Measurements from ENCODE around the gene PRKCG.
"Not testable (repeated sequence)": the region's sequence is repeated elsewhere in the genome, so short reads cannot be mapped to it uniquely, and the experiment has no call there.

The PRKCG gene

DNA sequence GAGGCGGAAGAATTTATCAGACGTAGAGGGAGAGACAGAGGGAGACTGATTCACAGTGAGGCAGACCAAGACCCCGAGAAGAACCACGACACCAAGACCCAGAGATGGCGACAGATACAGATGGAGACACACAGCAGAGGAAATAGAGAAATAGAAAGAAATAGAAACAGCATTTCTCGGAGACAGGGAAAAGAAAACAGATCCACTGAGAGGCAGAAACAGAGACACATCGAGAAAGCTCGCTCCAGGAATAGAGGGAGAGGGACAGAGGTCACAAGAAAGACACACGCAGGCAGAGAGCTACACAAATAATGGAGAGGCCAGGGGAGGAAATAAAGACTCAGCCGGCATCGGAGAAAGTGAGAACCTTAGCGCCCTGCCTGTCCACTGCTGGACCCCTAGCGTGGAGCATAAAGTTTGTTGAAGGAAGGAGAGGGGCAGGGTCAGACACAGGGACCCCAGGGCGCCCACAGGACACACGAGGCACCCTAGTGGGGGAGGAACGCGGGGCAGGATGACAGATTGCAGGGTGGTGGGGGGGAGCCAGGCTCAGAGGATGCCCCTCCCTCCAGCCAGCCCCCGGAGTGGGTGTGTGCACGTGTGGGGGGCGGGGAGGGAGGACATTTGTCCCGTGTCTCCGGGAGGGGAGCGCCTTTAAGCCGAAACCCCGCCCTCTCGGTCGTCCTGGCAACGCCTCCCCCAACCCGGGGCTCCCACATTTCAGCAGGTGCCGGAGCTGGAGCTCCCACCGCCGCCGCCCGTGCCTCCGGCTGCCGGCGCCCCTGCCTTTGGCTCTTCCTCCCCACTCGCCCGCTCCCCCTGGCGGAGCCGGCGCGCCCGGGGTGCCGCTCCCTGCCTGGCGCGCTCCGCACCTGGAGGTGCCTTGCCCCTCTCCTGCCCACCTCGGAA is at the start of gene PRKCG:
Gene PRKCG, plus strand, starts transcription at position 716 of the 909 bp plus-strand sequence. CDS start 298 bp downstream, outside the sequence.
- DNase-seq: peak; percentile 57

DNA sequence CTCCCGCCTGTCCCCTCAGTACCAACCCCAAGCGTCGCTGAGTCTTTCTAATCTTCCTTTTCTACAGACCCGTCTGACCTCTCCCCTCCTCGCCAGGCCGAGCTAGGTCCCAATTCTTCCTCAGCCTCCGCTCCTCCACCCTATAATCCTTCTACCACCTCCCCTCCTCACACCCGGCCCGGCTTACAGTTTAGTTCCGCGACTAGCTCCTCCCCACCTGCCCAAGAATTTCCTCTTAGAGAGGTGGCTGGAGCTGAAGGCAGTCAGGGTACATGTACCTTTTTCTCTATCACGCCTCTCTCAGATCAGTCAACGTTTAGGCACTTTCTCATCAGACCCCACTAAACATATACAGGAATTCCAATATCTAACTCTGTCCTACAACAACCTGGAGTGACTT is 49.1 kb upstream of the PRKCG start:
- not testable (repeated sequence) for DNase-seq

DNA sequence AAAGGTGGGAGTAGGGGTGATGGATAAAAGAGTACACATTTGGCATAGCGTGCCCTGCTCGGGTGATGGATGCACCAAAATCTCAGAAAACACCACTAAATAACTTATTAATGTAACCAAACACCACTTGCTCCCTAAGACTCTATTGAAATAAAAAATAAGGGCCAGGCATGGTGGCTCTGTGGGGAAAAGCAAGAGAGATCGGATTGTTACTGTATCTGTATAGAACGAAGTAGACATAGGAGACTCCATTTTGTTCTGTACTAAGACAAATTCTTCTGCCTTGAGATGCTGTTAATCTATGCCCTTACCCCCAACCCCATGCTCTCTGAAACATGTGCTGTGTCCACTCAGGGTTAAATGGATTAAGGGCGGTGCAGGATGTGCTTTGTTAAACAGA is 43.6 kb upstream of the PRKCG start:
- DNase-seq: not testable (repeated sequence)

DNA sequence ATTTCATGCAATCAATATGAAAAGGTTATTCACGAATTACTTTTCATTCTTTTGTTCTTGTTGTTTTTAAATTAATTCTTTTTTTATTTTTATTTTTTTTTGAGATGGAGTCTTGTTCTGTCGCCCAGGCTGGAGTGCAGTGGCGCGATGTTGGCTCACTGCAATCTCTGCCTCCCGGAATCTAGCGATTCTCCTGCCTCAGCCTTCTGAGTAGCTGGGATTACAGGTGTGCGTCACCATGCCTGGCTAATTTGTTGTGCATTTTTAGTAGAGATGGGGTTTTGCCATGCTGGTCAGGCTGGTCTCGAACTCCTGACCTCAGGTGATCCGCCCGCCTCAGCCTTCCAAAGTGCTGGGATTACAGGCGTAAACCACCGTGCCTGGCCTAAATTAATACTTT is 41.8 kb upstream of the PRKCG start:
- not testable (repeated sequence) for DNase-seq

DNA sequence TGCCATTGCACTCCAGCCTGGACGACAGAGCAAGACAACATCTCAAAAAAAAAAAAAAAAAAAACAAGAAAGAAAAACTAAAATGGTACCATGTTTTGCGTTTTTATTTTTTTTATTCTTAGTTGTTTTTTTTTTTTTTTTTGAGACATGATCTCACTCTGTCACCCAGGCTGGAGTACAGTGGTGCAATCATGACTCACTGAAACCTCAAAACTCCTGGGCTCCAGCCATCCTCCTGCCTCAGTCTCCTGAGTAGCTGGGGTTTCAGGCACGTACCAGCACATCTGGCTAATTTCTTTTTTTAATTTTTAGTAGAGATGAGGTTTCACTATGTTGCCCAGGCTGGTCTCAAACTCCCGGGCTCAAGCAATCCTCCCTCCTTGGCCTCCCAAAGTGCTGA is 41.1 kb upstream of the PRKCG start:
- not testable (repeated sequence) for DNase-seq

DNA sequence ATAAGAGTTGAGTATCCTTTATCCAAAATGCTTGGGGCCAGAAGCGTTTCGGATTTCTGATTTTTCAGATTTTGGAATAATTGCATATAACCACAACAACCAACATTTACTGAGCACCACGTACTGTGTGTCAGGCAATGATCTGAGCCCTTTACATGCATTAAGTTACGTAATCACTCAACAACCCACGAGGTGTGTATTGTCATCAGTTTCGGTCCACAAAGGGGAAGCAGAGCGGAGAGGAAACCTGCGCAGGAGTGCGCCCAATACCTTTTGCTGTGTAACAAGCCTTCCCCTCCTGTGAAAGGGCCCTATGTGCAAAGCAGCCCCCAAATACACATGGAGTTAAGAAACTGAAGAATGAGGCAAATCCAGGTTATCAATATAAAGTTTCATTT is 37.1 kb upstream of the PRKCG start:
- DNase-seq: no peak

DNA sequence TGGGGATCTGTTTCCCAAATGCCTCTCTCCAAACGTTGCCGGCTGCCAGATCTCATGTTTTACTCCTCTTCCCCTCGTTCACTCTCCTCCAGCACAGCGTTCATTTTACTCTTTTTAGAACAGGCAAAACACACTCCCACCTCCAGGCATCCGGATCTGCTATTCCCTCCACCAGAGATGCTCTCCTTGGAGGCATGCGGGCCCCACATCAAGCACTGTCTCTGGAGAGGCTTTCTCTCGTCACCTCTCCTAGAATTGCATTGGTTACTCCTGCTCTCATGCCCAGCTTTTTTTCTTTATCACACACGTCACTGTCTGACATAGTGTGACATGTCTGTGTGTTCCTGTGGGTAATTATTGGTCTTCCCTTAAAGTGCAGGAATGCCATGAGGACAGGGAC is 34.4 kb upstream of the PRKCG start:
- no peak for DNase-seq

DNA sequence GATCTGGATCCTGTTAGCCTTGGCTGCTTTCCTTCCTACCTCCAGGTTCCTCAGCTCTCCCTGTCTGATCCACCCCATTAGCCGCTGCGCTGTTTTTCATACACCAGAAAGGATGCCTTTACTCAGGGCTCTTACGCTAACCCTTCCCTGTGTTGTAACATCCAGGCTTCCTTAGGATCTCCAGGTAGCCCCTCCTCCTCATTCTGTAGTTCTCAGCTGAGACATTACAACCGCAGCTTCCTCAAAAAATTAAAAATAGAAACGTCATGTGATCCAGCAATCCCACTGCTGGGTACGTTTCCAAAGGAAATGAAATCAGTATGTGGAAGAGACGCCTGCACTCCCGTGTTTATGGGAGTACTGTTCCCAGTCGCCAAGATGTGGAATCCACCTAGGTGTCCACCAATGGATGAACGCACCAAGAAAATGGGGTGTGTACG is 32.7 kb upstream of the PRKCG start:
- DNase-seq: no peak

DNA sequence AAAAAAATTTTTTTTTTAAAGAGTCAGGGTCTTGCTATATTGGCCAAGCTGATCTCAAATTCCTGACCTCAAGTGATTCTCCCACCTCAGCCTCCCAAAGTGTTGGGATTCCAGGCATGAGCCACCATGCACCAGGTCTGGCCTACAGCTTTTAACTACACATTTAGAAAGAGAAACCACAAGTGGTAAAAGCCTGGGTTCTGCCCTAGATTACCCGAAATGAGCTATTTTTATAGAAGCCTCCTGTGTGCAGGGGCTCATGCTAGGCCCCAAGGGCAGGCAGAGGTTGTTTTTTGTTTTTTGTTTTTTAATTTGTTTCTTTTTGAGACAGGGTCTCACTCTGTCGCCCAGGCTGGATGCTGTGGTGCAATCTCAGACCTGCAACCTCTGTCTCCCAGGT is 28.3 kb upstream of the PRKCG start:
- no peak for DNase-seq

DNA sequence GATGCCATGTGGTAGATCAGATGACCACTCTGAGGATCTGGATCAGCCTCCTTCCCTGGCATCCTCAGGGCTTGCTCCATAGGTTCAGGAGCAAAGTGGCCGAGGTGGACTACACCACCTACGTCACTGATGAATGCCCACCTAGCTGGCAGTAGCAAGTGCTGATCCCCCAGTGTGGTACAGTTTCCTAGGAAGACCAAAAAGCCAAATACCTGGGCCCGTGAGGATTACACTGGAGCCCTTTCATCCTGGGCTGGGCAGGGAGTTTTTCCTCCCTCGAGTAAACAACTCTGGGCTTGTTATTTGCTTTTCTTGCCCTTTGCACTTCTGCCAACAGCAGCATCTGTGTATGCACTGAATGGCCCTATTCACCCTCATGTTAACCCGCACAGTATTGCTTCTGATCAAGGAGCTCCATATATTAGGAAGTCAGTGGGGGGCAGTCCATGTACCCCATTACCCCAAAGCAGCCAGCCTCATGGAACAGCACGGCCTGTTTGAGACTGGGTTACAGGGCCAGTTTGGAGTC is 17.6 kb upstream of the PRKCG start:
- no peak for DNase-seq

DNA sequence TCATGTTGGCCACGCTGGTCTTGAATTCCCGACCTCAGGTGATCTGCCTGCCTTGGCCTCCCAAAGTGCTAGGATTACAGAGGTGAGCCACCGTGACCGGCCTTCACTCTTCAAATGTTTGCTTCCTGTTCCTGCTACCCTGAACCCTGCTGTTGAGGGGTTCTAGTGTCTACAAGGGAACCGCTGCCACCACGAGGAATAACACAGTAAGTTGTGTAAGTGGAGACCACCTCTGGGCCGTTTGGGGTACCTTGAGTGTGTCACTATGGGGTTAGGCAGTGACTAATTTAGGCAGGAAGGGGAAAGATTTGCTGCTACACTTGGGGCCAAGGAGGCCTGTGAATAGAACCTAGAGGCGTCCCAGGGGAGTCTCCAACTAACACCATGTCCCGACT is 16.5 kb upstream of the PRKCG start:
- peak; percentile 60 for DNase-seq

DNA sequence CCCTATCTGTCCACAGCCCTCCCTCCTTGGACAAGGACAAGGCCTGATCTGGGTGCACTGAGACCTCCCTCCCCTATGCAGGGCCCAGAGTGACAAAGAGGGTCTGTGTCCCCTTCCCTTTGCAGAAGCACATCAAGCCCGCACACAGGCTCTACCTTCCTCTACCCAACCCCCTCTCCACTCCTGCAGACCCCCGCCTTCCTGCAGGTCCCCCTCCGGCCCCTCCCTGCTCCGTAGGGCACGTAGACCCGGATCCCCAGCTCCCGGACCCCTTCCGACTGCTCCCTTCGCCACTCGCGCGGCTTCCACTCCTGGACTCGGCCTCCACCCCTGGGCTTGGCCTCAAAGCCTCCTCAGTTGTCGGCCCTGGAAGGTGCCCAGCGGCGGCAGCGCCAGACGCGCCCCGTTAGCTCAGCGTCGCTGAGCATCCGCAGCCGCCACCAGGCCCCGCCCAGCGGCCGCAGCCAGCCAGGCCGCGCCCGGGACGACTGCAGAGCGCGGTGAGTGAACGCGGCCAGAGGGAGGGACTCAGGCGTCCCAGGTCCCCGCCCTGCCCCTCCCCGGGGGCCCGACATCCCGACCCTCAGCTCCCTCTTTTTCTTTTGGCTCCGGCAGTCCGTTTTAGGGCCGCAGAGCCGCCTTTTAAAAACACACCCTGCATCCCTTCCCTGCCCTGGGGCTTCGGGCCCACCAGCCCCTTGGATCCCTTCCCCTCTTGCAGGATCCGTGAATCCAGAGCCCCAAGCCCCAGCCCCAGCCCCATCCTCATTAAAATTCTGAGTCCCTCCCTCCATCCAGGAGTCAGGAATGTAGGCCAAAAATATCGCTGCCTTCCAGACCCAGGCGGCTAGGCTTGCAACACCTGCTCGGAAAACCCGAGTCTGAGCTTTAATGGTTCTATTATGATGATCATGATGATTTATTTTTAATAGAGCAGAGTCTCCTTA is 15.8 kb upstream of the PRKCG start:
- DNase-seq: peak; percentile 92

DNA sequence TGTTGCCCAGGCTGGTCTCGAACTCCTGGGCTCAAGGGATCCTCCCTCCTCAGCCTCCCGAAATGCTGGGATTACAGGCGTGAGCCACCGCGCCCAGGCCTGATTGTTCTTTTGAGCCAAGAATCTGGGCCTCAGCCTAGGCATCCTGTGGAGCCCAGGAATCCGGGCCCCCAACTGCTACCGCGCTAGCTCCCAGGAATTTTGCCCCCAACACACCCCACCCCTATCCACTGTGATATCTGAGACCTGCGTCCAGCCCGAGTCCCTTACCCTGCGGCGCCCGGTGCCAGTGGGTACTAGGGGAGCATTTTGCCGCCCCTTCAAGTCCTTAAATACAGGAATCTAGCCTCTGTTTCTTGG is 15.2 kb upstream of the PRKCG start:
- DNase-seq: peak; percentile 73

DNA sequence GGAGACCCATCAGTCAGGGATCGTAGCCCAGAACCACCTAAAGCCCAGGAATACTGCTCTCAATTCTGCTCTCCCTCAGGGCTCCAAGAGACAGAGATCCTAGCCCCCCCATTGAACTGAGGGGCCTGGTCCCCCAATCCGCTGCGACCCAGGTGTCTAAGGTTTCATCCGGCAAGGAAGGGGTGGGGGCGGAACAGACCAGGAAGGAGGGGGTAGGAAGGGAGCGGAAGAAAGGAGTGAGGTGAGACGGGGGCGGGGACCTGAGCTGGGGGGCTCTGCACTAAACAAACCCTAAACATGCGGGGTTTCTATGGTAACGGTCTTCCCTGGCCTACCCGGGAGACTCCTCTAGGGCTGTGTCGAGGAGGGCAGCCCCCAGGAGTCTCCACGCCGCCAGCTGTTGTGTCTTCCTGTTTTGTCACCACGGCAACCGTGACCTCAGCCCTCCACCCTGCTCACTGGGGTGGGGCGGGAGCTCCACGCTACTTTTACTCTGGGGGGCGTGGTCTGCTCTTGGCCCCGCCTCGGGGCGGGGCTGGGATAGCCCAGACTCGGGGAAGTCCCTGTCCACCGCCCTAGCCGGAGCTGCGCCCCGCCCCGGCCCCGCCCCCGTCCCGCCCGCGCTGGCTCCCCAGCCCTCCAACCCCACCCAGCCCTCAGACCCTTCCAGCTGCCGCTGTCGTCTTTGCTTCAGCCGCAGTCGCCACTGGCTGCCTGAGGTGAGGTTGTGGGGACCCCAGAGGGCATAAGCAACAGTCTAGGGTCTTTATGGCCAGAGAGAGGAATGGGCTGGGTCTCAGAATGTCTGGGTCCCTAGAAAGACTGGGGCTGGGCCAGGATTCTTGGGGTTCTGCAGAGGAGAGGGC is 14.5 kb upstream of the PRKCG start, which contains the start of gene MYADM:
Gene MYADM, plus strand, starts transcription at position 659 of the 866 bp plus-strand sequence. CDS start 5,647 bp downstream, outside the sequence.
- DNase-seq: peak; percentile 97

DNA sequence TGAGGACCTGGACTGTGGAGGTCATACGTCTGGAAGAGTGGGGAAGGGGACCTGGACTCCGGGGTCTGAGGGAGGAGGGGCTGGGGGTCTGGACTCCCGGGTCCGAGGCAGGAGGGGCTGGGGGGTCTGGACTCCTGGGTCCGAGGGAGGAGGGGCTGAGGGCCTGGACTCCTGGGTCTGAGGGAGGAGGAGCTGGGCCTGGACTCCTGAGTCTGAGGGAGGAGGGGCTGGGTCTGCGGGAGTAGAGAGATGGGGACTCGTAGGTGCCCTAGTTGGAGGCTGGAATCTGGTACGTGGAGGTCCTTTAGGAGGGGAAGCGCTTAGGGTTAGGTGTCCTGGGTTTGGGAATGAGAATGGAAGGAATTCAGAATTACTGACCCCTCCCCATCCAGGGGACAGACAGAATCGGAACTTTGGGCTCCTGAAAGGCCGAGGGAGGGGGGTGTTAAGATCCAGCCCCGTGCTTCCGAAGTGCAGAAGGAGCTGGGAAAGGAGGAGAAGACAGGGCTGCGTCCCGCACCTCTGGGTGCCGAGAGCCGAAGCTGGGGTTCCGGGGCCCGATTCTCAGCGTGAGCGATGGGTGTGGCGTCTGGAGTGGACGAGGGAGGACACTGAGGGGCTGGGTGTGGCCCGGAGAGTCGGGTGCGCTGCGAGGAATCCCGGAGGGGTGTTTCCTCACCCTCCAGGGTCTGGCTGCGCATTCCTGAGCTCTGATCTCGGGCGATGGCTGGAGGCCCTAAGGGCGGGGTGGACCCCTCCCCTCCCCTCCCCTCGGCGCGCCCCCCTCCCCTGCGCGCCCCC is 13.7 kb upstream of the PRKCG start:
- DNase-seq: peak; percentile 62

DNA sequence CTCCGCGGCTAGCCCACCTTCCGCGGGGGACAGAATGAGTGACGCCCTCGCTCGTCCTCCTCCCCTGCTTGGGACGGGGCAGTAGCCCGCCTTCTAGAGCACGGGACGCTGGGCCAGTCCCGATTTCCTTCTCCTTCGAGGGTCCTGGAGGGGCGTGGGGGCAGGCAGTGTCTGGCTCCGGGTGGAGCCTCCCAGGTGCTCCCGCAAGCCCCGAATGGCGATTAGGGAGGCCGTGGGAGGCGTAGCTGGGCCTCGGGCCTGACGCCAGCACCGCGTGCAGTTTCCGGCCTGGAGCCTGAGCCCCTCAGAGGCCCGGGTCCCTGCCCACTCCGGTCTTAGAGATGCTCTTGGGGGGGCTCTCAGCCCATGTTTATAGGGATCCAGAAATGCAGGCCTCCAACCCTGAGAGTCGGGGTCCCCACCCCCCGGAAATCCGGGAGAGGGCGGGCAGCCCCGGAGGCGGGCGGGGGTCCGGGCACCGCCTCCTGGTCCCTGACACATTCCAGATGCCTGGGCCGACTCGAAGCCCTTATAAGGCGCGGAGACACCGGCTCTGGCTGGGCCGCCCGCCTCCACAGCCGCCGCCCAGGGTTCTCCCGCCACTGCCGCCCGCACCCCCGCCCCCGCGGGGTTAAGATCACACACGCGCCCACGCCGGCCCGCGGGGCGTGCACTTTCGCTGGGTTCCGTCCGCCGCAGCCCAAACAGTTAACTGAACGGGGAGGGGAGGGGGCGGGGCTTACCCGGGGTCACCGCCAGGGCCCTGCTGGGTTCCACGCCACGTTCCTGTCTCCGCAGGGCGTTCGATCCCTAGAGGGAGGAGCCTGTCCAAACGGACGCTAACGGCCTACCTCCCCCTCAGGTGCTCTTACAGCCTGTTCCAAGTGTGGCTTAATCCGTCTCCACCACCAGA is 12.8 kb upstream of the PRKCG start:
- DNase-seq: peak; percentile 90

DNA sequence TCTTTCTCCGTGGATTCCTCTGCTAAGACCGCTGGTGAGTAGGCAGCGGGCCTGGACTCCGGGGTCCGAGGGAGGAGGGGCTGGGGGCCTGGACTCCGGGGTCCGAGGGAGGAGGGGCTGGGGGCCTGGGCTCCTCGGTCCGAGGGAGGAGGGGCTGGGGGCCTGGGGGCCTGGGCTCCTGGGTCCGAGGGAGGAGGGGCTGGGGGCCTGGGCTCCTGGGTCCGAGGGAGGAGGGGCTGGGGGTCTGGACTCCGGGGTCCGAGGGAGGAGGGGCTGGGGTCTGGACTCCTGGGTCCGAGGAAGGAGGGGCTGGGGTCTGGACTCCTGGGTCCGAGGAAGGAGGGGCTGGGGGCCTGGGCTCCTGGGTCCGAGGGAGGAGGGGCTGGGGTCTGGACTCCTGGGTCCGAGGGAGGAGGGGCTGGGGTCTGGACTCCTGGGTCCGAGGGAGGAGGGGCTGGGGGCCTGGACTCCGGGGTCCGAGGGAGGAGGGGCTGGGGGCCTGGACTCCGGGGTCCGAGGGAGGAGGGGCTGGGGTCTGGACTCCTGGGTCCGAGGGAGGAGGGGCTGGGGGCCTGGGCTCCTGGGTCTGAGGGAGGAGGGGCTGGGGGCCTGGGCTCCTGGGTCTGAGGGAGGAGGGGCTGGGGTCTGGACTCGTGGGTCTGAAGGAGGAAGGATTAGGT is 12.1 kb upstream of the PRKCG start:
- DNase-seq: not testable (repeated sequence)

DNA sequence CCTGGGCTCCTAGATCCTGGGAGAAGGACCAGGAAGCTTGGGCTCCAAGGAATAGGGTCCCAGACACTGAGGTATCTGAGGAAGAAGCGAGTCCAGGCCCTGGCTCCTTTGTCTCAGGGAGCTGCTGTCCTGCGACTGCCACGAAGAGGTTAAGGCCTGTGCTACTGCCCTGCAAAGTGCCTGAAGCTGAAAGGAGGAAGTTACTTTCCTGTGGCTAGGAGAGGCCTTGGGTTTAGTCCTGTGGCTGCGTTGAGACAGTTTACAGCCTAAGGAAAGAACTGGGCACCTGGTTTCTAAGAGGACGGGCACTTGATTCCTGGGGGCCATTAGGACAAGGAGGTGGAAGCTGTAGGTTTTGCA is 11.5 kb upstream of the PRKCG start:
- DNase-seq: no peak

DNA sequence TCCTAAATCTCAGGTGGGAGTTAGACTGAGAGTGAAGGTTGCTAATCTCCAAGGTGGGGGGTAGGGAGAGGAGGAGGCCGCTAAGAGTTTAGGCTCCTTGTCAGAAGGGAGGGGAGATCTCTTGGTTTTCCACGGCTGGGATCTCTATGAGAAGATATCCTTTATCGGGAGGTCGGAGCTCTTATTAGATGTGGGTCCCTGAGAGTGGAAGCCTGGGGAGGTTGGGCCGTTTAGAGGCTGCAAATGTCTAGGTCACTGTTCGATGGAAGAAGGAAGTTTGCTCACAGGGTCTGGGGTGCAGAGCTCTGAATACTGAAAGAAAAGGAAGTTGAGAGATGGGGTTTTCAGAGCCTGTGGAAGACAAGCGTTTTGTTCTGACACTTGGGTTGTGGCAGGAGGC is 10.5 kb upstream of the PRKCG start:
- no peak for DNase-seq

DNA sequence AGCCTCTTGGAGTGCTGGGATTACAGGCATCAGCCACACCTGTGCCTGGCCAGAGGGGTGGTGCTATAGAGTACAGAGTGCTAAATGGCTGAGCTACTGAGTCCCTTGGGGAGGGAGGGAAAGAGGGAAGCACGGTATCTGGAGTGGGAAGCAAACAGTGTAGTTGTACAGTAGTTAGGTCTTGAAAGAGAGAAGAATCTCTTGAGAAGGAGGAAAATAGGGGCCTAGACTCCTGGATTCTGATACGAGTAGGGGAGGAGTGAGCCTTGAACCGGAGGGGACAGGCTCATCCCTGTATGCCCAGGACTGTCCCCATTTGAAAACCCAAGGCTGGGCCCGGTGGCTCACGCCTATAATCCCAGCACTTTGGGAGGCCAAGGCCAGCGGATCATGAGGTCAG is 9.2 kb upstream of the PRKCG start:
- DNase-seq: no peak

All from retina (tissue), 1 donor.